ENCODE data around the gene KRT73. TPM values are rescaled to one million over a fixed set of nuclear protein-coding genes. Genes with fewer than 3 reads are reported as not detected.

KRT73 gene
- total and polyA plus RNA-seq, 9 of the 15 experiments (the other 6 are each of a cell fraction or from before 2014, with no cell fraction given) = 0.09 to 0.18 (median 0.13) TPM; not detected in 5

DNA sequence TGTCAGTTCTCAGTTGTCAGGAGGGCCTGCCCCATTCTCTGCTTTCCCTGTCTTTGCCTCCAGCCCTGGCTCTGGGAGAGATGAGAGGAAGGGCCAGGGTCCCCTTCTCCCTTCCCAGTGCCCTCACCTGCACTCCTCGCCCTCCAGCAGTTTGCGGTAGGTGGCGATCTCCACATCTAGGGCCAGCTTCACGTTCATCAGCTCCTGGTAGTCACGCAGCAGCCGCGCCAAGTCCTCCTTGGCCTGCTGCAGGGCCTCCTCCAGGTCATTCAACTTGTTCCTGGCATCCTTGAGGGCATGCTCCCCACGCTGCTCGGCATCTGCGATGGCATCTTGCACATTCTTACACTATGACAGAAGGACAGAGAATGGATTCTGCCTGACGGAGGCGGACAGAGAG lies 28.3 kb upstream of the KRT73 start:
- intact Hi-C loops (cut with micrococcal nuclease) = no loop called here
- H3K9ac ChIP-seq (ENCODE audit: insufficient read depth in 1 of 2, low read depth in 2 of 2, low read length in 2 of 2) = no peak overlapping the region
- H4K20me1 ChIP-seq (replicated peaks; ENCODE audit: control insufficient read depth, insufficient read depth, low read length) = no peaks in the 10 kb centered on the region
- no peaks in the 10 kb centered on the region for H3K9me3 ChIP-seq (replicated peaks; ENCODE audit: control insufficient read depth, insufficient read depth, low read depth, low read length)
- H3K9me1 ChIP-seq (ENCODE audit: control insufficient read depth, insufficient read depth, low read length) = no peaks in the 10 kb centered on the region
- no TSS peak for BruUV-seq (replicated peaks)
- ChIA-PET CTCF (ENCODE audit: low intra/inter-chr PET ratio) (no interaction called here), POLR2A (interaction anchor here (0.8 kb wide), 1 partner anchor 40 kb away, joined by 3 read pairs; no protein-coding TSS in a partner anchor)
- ATAC-seq (no peak), DNase-seq (ENCODE audit: extremely low read depth in 1 of 4, low spot score in 3 of 4) (no peak), FAIRE-seq (no peak)
- 85% methylated on average over 12 of the region's 12 CpGs for WGBS (ENCODE audit: insufficient coverage, low coverage, missing lambda C conversion rate)
- H3K27ac ChIP-seq (ENCODE audit: extremely low read depth, low read depth, low read length) = no peak overlapping the region
- H3K4me3 ChIP-seq = no peak overlapping the region
- peaks cover 23 to 33% of the 10 kb centered on the region in 2 experiments for H3K4me1 ChIP-seq (replicated peaks in 1 of 2; ENCODE audit: control insufficient read depth in 2 of 2, insufficient read depth in 2 of 2, low read length in 2 of 2)
- in situ Hi-C loops (cut with MboI) = no loop called here
- no peaks in the 10 kb centered on the region for H3K79me2 ChIP-seq (ENCODE audit: control insufficient read depth, insufficient read depth, low read length)
- no peak overlapping the region for H3K4me2 ChIP-seq (ENCODE audit: insufficient read depth, low read length)
- H3K36me3 ChIP-seq (ENCODE audit: control insufficient read depth, insufficient read depth, low read length) = no peaks in the 10 kb centered on the region
- no peak overlapping the region for H2AFZ ChIP-seq (ENCODE audit: low read depth, low read length)
- no peaks in the 10 kb centered on the region for H3K27me3 ChIP-seq (ENCODE audit: control insufficient read depth in 2 of 2, insufficient read depth in 2 of 2, low read length in 2 of 2)
- TF ChIP-seq MAFF (IDR thresholded peaks at IDR 0.05; ENCODE audit: low read length) = no peak
- no peak for TF ChIP-seq ZKSCAN1 (IDR thresholded peaks at IDR 0.05; ENCODE audit: low read depth, low read length)
- TF ChIP-seq, protein P1, sequence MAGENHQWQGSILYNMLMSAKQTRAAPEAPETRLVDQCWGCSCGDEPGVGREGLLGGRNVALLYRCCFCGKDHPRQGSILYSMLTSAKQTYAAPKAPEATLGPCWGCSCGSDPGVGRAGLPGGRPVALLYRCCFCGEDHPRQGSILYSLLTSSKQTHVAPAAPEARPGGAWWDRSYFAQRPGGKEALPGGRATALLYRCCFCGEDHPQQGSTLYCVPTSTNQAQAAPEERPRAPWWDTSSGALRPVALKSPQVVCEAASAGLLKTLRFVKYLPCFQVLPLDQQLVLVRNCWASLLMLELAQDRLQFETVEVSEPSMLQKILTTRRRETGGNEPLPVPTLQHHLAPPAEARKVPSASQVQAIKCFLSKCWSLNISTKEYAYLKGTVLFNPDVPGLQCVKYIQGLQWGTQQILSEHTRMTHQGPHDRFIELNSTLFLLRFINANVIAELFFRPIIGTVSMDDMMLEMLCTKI (IDR thresholded peaks at IDR 0.05; ENCODE audit: partially characterized antibody) = no peak
- TF ChIP-seq, protein P2, sequence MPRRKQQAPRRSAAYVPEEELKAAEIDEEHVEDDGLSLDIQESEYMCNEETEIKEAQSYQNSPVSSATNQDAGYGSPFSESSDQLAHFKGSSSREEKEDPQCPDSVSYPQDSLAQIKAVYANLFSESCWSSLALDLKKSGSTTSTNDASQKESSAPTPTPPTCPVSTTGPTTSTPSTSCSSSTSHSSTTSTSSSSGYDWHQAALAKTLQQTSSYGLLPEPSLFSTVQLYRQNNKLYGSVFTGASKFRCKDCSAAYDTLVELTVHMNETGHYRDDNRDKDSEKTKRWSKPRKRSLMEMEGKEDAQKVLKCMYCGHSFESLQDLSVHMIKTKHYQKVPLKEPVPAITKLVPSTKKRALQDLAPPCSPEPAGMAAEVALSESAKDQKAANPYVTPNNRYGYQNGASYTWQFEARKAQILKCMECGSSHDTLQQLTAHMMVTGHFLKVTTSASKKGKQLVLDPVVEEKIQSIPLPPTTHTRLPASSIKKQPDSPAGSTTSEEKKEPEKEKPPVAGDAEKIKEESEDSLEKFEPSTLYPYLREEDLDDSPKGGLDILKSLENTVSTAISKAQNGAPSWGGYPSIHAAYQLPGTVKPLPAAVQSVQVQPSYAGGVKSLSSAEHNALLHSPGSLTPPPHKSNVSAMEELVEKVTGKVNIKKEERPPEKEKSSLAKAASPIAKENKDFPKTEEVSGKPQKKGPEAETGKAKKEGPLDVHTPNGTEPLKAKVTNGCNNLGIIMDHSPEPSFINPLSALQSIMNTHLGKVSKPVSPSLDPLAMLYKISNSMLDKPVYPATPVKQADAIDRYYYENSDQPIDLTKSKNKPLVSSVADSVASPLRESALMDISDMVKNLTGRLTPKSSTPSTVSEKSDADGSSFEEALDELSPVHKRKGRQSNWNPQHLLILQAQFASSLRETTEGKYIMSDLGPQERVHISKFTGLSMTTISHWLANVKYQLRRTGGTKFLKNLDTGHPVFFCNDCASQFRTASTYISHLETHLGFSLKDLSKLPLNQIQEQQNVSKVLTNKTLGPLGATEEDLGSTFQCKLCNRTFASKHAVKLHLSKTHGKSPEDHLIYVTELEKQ (CRISPR knock-in tag; IDR thresholded peaks at IDR 0.05) = no peak
- TF ChIP-seq BDP1 (IDR thresholded peaks at IDR 0.05; ENCODE audit: insufficient read depth, insufficient read length) = no peak
- TF ChIP-seq, protein P3, sequence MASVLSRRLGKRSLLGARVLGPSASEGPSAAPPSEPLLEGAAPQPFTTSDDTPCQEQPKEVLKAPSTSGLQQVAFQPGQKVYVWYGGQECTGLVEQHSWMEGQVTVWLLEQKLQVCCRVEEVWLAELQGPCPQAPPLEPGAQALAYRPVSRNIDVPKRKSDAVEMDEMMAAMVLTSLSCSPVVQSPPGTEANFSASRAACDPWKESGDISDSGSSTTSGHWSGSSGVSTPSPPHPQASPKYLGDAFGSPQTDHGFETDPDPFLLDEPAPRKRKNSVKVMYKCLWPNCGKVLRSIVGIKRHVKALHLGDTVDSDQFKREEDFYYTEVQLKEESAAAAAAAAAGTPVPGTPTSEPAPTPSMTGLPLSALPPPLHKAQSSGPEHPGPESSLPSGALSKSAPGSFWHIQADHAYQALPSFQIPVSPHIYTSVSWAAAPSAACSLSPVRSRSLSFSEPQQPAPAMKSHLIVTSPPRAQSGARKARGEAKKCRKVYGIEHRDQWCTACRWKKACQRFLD (CRISPR knock-in tag; IDR thresholded peaks at IDR 0.05) = no peak
- TF ChIP-seq ZNF695 (CRISPR knock-in tag; IDR thresholded peaks at IDR 0.05) = no peak
- no peak for TF ChIP-seq ZNF644 (tag; IDR thresholded peaks at IDR 0.05; ENCODE audit: low read depth)
- TF ChIP-seq BRCA1 (IDR thresholded peaks at IDR 0.05) = no peak
- no peak for TF ChIP-seq BRCA1 (CRISPR knock-in tag; IDR thresholded peaks at IDR 0.05)
- no peak for TF ChIP-seq TSC22D4 (tag; IDR thresholded peaks at IDR 0.05)
- no peak for TF ChIP-seq MEF2D (tag; conservative IDR thresholded peaks at IDR 0.05; ENCODE audit: low read depth)
- no peak for TF ChIP-seq SP2 (IDR thresholded peaks at IDR 0.05; ENCODE audit: extremely low read depth, low read depth, low read length, poor library complexity, severe bottlenecking)
- no peak for TF ChIP-seq MYBL2 (IDR thresholded peaks at IDR 0.05; ENCODE audit: low read depth)
- no peak for TF ChIP-seq MYBL2 (CRISPR knock-in tag; IDR thresholded peaks at IDR 0.05; ENCODE audit: borderline replicate concordance)
- TF ChIP-seq, protein P4, sequence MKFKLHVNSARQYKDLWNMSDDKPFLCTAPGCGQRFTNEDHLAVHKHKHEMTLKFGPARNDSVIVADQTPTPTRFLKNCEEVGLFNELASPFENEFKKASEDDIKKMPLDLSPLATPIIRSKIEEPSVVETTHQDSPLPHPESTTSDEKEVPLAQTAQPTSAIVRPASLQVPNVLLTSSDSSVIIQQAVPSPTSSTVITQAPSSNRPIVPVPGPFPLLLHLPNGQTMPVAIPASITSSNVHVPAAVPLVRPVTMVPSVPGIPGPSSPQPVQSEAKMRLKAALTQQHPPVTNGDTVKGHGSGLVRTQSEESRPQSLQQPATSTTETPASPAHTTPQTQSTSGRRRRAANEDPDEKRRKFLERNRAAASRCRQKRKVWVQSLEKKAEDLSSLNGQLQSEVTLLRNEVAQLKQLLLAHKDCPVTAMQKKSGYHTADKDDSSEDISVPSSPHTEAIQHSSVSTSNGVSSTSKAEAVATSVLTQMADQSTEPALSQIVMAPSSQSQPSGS (CRISPR knock-in tag; IDR thresholded peaks at IDR 0.05) = no peak
- no peak for TF ChIP-seq RBM17 (IDR thresholded peaks at IDR 0.05; ENCODE audit: borderline replicate concordance, low read depth, low read length)
